Fibroblast of skin of left biceps (primary cell): ENCODE data around the gene MSANTD1.
"Not testable (repeated sequence)": the region's sequence is repeated elsewhere in the genome, so short reads cannot be mapped to it uniquely, and the experiment has no call there.

Experiments
- DNase-seq, 2 experiments: peaks; one replicate each; pipeline ENCODE4 v3.0.0-alpha.2; 2013; ENCODE audit warnings: low read depth in 2 of 2

MSANTD1 gene

DNA sequence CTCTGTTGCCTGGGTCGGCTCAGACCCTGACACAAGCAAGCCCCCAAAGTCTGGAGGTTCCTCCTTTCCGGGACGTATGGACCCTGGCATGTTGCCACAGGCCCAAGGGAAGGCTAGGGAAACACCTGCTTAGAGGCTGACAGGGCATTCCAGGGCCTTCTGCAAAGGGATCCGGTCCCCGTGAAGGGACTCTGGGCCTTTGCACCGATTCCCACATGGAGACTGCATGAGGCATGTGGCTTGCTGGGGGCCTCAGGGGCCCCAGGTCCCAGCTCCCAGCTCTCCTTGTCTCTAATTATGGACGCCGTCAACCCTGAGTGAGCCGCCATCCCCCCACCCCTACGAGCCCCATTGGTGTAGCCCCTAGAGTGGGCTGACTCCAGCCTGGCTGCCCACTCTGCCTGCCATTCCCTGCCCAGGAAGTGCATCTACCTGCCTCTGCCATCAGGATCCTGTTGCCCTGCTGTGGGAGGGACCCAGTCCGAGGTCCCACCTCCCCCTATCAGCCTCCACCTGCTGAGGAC, 39.7 kb downstream of the MSANTD1 start:
- no peak for DNase-seq

DNA sequence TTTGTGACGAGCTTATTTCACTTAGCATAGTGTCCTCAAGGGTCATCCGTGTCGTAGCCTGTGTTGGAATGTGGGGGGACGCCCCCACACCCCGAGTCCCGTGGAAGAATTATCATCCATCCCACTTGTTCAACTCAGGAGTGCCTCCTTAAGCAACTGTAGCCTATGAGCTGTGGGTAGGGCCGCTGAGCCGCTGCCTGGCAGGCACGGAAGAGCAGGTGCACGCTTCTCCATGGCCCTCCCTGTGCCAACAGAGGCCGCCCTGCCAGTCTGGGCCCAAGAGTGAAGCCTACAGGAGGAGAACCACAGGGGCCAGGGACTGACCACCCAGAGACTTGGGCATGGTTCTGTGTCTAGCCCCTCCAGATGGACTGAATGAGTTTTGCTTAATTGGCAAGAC, 41.5 kb downstream of the MSANTD1 start:
- DNase-seq: no peak

DNA sequence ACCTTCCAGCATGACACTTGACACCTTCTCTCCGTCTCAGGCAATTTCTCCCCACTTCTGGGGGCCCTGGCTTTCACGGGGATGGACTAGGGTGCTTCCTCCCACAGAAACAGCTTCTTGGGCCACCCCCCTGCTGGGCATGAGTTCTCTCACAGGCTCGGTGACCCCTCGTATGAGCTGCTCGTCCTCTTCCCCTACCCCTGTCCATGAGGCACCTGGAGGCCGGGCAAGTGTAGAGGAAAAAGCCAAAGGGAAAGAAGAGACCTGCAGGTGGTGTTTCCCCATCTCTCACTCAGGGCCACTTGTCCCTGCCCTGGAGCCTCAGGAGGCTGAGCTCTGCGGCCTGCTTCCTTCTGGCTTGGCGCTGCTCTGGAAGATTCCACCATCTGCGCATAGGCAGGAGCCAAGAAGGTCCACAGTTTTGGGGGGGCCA, 41.9 kb downstream of the MSANTD1 start:
- DNase-seq: no peak

DNA sequence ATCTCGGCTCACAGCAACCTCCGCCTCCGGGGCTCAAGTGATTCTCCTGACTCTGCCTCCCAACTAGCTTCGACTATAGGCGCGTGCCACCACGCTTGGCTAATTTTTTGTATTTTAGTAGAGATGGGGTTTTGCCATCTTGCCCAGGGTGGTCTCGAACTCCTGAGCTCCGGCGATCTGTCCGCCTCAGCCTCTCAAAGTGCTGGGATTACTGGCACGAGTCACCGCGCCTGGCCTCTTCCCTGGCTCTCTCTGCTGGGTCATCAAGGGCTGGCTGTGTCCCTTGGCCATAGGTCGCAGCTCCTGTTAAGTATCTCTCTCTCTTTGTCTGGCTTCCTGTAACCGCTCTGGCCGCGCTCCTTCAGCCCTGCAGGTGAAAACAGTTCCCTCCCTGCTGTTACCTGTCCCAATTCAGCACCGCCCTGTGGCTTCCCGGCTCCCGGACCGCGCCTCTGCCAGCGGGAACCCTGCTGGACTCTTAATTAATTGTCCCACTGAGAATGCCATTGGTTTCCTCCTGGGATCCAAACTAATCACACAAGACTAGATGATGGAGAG, 42.5 kb downstream of the MSANTD1 start:
- no peak for DNase-seq

DNA sequence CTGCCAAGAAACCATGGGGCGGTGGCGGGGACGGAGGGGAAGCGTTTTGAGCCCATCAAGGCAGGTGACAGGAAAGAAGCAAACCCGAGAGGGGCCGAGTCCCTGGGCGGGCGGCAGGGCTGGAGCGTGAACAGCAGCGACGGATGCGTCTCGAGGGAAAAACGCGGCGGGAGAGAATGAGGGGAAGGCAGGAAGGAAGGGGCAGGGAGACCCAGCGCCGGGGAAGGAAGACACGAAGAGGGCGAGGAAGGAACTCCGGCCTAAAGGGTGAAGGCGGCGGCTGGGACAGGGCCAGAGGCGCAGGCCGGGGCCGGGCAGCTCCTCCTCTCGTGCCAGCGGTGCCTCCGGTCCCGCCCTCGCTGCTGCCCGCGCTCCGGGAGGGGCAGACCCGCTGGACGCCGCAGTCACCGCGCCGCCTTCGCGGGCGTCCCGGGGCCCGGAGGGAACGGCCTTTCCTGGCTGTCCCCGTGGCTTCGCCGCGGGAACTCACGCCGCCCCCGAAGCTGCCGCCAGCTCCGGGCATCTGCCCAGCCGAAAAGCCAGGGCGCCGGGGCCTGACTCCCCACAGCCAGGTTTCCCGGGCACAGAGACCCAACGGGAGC, 43.1 kb downstream of the MSANTD1 start:
- DNase-seq: no peak

DNA sequence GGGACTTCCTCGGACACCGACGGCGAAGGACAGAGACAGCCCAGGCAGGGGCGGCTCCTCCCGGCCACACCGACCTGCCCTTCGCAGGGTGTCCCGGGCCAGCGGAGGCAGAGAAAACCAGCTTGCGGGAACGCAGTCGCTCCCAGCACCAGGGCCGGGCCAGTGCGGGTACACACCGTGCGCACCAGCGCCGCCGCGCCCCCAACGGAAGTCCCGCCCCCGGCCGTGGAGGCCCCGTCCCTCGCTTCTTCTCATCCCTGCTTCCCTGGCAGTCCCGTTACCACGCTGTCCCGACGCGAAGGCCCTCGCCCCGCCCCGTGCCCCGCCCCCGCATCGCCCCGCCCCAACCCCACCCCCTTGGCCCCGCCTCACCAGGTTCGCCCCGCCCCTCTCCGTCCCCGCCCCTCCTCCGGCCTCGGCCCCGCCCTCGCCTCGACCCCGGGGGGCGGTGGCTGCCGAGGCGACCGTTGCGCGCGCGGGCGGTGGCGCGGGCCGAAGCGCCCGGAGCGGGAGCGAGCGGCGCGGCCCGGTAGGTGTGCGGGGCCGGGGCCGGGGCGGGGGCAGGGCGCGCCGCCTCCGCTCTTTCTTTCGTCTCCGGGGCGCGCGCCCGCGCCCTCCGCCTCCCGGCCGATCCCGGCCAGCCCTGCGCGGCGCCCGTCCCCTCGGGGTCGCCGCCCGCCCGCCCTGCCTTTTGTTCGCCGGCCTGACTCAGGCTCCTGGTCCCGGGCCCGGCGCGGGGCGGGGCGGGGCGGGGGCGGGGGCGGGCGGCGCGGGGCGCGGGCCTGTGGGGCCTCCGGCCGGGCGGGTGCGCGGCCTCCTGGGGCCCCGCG, 43.8 kb downstream of the MSANTD1 start, which contains the start of gene RGS12:
Gene RGS12, plus strand, starts transcription at position 451 of the 830 bp plus-strand sequence. CDS start 23,150 bp downstream, outside the sequence.
- DNase-seq: peak; percentile 75 to 80

DNA sequence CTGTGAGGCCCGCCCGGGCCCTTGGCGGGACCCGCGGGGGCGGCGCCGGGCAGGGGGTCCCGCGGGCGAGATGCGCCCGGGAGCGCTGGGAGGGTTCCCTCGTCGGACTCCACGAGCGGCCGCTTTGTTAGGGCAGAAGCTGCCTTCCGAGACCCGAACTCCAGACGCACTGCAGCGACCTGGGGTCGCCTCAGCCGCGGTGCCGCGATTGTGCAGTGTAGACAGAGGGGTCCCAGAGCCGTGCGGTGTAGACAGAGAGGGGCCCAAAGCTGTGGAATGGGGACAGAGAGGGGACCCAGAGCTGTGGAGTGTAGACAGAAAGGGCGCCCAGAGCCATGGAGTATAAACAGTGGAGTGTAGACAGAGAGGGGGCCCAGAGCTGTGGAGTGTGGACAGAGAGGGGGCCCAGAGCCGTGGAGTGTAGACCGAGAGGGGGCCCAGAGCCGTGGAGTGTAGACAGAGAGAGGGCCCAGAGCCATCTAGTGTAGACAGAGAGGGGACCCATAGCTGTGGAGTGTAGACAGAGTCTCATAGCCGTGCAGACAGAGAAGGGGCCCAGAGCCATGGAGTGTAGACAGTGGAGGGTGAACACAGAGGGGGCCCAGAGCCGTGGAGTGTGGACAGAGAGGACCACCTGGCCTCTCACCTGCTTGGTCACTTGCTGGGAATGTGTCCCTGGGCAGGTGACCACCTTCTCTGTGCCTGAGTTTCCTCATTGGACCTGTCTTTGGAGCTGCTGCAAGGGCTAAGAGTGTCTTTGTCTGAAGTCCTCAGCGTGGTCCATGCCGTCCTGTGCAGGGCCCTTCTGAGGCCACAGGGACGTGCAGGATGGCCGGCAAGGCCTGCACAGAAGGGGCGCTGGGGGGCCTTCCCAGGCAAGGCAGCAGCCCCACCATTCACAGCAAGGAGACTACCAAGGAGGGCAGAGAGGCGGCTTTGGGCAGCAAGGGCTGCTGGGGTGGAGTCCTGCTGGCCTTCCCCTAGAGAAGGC, 44.7 kb downstream of the MSANTD1 start:
- no peak for DNase-seq

DNA sequence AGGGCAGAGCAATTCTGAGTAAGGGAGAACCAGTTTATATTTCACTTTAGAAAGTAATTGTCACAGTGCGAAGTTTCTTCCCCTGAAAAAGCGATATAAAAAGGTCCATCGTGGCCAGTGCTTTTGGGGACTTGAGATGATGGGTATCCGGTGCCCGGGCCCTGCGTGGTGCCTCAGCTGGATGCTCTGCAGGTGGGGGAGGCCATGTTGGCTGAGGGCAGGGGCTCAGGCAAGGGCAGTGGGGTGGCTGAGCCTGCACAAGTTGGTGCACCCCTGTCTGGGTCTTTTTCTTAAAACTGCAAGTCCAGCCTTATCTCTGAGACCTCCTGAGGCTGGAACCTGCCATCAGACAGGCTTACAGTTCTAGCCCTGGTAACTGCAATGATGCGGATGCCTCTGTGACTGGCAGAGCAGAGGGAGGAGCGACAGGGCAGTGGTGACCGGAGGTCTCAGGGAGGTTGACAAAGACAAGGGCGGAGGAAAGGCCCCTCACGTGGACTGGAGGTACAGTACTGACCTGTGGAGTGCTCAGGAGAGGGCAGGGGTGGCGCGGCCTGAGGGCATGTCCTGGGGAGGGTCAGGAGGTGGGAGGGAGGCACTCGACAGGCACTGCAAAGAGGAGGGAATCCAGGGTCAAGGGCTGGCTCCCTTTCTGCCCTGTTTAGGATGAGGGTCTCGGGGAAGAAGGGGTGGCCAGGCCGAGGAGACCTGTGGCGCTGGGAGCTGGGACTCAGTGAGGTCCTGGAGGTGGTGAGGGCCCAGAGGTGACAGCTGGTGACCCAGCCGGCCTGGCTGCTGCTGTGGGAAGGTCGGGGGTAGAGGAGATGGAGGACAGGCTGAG, 45.7 kb downstream of the MSANTD1 start:
- no peak for DNase-seq

DNA sequence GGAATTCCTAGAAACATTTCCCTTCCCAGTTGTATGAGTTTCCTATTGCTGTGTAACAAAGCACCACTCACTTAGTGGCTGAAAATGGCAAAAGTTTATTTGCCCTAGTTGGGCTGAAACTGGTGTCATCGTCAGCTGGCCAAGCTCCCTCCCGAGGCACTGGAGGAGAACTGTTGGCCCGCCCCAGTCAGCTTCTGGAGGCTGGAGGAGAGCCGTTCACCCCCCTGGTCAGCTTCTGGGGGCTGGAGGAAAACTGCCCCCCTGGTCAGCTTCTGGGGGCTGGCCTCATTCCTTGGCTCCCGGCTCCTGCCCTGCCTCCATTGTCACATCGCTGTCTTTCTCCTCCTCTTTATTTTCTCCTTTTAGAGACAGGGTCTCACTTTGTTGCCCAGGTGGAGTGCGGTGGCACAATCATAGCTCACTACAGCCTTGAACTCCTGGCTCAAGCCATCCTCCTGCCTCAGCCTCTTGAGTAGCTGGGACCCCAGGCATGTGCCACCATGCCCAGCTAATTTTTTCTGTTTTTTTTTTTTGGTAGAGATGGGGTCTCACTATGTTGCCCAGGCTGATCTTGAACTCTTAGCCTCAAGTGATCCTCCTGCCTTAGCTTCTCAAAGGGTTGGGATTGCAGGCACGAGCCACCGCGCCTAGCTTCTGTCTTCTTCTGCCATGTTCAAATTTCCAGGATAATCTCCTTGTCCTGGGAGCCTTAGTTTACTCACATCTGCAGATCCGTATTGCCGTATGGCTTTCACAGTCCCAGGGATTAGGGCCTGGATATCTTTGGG, 47.1 kb downstream of the MSANTD1 start:
- no peak for DNase-seq

DNA sequence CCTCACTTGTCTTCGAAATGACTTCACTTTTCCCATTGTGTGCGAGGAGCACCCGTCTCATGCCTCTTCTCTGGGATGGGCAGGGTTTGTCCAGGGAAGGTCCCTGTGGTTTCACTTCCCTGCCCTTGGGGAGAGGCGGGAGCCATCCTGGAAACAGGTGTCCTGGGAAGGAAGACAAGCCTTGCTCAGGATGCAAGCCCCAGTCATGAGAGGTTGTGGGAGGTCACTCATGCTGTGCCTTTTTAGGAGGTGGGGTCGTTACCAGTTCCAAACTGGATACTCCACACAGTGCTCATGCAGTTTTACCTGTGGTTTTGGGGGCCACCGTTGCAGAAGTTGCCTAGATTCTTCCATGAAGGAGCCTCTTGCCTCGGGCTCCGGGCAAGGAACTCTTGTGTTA, 47.7 kb downstream of the MSANTD1 start:
- DNase-seq: no peak

DNA sequence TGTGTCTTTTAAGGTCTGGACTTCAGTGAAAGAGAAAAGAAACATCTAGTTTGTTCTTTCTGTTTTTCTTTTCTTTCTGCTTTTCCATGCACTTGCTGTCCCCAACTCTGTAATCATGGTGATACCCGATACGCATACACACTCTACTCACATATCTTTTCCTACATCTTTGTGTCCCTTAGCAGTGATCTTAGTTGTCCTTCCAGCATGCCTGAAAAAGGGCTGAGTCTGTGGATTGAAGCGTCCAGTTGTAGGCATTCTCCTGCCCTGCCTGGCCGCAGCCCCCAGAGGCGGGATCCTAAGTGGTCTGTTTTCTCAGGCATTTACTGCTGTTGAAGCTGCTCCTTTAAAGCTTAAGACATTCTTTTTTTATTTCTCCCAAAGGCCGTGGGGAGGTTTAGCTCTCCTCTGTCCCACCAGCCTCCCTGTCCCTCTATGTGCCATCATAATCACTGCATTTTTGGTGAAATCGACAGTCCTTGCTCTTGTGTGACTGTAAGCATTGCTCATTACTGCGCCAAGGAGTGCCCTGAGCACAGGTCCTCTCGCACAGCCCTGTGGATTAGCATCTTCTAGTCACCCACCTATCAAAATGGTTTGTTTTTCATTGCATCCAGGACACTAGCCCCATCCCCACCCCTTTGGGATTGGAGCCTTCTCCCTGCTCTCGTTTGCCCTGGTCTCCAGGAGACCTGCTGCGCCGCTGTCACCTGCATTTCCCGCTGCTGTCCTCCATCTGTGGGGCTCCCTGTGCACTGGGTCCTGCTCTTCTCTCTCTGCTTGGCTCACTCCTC, 48.3 kb downstream of the MSANTD1 start:
- no peak for DNase-seq

DNA sequence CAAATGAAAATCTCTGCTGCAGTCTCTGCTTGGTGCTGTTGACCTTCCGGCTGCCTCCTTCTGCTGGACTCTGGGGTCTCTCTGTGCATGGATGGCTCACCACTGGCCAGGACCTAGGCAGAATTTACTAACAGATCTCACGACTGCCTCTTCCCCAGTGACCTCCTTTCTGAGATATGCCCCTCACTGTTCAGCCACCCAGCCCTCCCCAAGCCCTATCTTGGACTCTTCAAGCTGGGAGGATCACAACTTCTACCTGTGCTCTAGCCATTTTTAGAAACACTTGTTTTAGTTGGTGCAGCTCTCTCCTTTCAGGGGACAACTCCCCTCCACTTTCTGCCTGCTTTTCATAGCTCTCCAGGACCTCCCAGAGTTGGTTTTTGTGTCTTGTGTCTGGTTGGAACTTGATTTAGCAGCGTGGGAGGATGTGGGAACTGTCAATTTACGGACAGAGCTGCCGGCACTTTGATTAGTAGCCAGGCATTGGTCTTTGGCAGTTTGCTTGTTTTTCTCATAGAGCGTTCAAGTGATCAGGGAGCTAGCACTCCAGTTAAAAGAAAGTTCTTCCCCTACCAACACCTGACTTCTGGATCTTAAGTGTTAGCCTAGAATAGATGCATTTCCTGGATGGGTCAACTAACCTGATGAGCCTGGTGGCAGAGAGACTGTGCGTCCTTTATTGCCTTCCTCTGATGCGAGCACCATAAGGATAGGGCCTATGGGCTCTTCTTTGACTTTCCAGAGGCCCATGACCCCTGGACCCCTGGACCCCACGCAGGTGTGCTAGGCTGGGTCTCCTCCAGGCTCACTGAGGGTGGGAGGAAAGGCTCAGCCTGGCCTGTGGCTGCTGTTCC, 50.4 kb downstream of the MSANTD1 start:
- no peak for DNase-seq

DNA sequence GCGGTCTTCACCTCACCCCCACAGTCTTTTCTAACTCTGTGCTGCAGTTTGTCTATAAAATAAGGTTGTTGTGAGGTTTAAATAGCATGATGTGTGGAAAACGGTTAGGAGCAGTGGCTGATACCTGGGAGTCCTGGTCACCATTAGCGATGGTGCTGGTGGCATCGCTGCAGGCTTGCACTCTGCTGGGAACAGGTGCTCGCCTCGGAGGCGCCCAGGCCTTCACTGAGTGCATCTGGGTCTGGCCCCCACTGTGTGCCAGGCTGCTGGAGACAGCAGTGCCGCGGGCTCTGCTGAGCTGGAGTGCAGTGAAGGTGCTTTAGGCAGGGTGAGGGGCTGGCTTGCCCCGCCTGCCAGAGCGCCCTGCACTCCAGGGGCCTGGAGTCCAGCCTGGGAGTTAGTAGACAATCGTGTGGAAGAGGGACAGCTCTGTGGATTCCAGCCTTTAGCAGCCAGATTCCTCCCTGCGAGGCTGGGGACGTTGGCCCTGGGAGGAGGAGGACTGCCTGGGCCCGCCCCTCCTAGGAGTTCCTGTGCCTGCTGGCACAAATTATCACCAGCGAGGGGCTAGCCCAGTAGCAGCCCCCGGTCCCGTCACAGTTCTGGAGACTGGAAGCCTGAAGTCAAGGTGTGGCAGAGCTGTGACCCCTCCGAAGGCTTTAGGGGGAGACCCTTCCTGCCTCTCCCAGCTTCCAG, 51.2 kb downstream of the MSANTD1 start:
- no peak for DNase-seq

DNA sequence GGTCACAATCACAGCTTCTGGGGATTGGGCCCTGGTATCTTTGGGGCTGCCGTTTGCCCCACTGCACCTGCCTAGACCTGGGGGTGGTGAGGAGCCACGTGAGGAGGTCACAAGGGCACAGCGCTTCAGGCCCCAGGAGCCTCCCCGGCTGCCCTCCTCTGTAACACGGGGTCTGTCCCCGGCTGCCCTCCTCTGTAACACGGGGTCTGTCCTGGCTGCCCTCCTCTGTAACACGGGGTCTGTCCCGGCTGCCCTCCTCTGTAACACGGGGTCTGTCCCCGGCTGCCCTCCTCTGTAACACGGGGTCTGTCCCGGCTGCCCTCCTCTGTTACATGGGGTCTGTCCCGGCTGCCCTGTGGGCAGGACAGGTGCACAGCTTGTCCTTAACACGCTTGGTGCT, 51.9 kb downstream of the MSANTD1 start:
- DNase-seq: not testable (repeated sequence)

DNA sequence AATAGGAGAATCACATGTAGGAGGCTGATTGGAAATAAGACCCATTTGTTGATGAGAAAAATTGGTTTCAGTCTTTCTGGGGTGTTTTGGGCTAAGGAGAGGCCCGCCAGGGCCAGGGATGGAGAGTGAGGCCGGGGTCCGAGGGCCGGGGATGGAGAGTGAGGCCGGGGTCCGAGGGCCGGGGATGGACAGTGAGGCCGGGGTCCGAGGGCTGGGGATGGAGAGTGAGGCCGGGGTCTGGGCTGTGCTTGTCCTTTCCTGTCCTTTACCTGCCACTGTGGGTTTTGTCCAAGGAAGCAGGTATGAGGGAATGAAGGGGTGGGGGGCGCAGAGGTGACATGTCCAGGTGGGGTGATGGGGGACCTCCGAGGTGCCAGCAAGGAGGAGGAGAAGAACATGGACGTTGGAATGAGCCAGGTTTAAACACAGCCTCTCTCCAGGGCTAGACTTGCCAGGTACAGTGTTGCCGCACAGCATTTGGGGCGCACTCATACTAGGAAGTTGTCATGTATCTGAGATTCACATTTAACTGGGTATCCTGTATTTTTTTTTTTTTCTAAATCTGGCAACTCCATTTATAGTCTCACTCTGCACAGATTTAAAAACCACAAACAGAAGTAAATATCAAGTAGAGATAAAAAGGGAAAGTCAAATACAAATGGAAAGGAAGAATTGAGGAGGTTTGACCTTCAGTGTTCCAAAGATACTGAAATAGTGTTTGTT, 52.7 kb downstream of the MSANTD1 start:
- DNase-seq: no peak

DNA sequence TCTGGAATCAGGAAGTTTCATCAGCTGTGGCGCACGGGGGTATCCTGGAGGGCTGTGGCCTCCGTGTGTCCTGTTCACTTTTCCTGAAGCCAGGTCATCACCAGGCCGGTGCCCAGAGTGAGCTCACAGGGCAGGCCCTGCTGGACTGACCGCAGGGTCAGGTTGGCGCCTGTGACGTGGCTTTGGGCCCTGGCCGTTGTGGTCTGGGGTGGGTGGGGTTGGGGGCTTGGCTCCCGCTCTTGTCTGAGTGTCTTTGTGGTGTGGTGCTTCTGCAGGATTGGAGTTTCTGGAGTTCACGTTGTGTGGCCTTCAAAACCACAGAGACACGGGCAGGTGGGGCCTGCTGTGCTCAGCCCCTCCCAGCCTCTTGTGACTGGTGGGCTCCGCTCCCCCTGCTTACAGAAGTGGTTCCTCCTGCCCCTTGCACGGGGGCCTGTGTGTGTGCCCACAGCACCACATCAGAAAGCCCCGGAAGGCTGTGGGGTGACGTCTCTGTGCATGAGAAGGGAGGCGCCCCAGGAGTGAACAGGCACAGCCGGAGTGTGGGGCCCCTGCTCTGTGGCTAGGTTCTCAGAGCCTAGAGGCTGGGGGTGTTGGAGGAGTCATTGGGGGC, 53.3 kb downstream of the MSANTD1 start:
- no peak for DNase-seq
